HG03064 (cell line): ENCODE data around the gene PROP1.
"Not testable (repeated sequence)": the region's sequence is repeated elsewhere in the genome, so short reads cannot be mapped to it uniquely, and the experiment has no call there.

Experiments used
- ATAC-seq: cut with Tn5 transposase; IDR thresholded peaks from one replicate; pipeline ENCODE4 v1.9.1; 2021; ENCODE audit warnings: low read depth; ENCODE audit not compliant: unreplicated experiment

The PROP1 gene

DNA sequence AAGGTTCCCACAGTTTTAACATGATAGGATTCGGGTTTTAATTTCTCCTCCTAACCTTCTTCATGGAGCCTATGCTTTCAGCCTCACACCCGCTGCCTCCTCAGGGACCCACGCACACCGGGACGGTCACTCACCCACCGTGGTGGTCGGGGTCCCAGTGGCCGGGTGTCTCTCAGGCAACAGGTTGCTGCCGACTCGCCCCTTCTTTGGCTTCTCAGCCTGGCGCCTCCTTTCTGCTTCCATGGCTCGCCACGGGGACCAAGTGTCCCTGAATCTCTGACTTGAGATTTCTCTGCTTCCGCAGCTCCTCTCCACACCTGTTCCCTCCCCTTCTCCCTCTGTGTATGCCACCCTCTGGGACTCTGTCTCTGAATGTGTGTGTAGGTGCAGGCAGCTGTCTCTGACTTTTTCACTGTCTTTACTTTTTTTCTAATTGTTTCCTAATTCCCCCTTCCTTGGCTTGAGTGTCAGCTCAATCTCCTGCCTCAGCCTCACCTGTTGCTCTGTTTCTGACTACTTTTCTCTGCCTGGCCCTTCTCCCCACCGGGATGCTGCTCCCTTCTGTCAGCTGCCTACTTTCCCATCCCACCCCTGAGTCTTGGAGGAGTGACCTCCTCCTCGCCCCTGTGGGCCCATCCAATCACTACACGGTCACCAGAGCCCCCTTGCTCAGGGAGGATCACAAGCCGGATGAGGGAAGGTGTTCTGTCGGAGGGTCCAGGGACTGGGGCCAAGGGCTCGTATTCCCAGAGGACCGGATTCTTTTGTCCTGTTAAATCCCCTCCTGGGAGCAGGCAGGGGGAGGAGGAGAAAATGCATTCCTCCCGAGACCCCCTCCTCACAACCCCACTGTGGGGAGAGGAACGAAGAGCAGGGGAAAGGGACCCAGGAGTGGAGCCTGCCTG is at the start of gene PROP1:
Gene PROP1, minus strand, starts transcription at position 552 of the 905 bp plus-strand sequence. Its CDS starts 309 bp downstream, at position 243.
- ATAC-seq = no peak

GRCh38 chr5:178019379-178020030 is 23.5 kb upstream of the PROP1 start:
- ATAC-seq = not testable (repeated sequence)

DNA sequence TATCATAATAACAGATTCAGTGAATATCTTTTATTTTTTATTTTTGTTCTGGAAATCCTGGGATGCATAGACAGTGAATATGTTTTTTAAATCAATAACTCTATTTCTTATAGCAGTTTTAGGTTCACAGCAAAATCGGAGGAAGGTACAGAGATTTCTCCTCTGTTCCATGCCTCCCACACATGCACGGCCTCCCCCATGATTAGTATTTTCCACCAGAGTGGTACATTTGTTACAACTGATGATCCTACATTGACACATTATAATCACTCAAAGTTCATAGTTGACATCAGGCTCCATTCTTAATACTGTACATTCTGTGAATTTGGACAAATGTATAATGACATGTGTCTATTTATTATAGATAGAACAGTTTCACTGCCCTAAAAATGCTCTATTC is 16.7 kb upstream of the PROP1 start:
- not testable (repeated sequence) for ATAC-seq

DNA sequence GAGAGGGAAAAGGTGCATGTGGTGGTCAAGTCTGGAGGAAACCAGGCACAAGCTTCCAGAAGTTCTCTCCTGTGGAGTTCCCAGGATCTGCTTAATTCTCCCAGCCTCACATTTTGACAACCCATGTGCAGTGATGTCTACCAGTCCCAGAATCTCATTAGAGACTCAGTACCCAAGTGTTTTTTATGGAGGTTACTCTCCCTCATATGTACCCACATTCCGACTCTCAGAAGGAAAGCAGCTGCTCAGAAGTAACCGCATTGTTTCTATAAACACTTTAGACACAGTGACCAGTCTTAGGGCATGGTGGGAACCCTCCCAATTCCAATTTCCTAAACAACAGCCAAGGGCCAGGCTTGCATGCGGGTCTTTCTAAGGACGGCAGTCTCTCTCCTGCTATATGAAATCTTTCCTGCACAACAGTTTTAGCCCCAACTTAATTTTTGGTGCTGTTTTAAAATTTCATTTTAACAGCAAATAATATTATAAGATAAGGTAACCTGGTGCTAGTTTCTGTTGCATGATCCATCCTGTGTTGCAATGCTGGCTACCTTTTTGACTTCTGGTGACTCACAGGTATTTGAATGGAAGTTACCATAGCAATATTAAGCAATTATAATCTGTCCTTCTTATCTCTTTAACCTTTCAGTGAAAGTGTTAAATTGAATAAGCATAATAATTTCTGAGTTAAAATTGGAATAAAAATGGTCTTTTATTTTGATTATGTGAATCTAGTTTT is 15.9 kb upstream of the PROP1 start:
- not testable (repeated sequence) for ATAC-seq

DNA sequence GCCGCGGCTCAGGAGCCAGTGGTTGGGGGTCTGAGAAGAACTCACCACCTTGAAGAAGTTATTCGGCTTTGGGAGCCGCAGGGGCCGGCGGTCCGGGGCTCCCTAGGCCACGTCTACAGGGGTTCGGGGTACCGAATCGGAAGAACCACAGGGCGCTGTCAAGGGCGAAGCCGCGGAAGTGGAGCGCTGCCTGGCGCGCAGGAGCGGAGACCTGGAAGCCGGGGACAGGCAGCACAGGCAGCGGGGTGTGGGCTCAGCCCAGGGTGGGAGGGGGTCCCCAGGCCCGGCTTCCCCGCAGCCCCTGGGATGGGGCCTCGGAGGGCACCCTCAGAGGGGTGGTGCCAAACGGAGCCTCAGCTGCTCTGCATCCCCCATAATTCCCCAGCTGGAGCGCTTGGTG is 11.2 kb upstream of the PROP1 start:
- not testable (repeated sequence) for ATAC-seq

DNA sequence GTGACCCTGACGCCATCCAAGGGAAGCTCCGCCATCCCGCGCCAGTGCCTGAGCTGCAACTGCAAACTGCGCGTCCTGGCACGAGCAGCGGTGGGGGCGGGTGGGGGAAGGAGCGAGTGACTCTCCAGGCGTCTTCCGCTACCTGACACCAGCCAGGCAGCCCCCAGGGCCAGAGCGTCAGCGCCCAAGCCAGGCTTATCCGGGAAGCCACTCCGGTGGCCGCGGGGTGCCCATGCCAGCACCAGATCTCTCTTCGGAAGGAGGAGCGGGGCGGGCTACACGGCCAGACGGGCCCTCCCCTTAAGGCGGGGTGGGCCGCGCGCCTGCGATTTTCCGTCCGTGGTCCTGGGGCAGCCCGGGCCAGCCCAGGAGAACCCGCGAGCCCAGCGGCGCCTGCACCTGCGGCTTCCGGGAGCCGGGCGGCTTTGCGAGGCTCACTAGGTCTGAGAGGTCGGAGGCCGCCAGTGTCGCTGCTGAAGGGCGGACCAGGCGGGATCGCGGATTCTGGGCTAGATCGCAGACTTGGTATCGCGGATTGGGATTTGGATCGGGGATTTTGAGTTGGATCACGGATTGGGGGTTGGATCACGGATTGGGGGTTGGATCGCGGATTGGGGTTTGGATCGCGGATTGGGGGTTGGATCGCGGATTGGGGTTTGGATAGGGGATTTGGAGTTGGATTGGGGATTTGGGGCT is 10.6 kb upstream of the PROP1 start:
- not testable (repeated sequence) for ATAC-seq

GRCh38 chr5:178006181-178006535 is 10.1 kb upstream of the PROP1 start:
- ATAC-seq = not testable (repeated sequence)

- no peak for ATAC-seq
These were observed 1.8 kb upstream of the PROP1 start for GRCh38 chr5:177997846-177998245.

GRCh38 chr5:177997319-177997670 is 1.3 kb upstream of the PROP1 start:
- ATAC-seq = no peak

- no peak for ATAC-seq
These were observed 747 bp upstream of the PROP1 start for GRCh38 chr5:177996660-177997318.

- ATAC-seq = no peak
These were observed 1.4 kb downstream of the PROP1 start for GRCh38 chr5:177994561-177995190.

GRCh38 chr5:177994063-177994462 is 2.0 kb downstream of the PROP1 start:
- ATAC-seq = no peak

DNA sequence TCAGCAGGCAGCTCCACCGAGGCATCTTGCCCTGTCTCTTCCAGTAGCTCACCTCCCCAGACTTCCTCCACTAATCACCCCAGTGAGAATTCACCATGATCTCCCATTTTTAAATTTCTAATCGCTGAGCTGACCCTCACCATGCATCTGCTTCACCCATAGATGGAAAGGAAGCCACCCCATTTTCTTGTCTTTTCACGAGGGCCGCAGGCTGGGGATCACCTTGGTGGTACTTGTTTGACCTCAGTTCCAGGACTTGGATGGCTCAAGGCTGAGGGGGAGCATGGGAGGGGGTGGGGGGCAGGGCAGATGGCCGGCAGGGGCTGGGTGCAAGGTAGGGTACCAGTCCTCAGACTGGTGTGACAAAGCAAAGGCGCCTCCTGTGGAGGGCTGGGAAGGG is 3.6 kb downstream of the PROP1 start:
- no peak for ATAC-seq

DNA sequence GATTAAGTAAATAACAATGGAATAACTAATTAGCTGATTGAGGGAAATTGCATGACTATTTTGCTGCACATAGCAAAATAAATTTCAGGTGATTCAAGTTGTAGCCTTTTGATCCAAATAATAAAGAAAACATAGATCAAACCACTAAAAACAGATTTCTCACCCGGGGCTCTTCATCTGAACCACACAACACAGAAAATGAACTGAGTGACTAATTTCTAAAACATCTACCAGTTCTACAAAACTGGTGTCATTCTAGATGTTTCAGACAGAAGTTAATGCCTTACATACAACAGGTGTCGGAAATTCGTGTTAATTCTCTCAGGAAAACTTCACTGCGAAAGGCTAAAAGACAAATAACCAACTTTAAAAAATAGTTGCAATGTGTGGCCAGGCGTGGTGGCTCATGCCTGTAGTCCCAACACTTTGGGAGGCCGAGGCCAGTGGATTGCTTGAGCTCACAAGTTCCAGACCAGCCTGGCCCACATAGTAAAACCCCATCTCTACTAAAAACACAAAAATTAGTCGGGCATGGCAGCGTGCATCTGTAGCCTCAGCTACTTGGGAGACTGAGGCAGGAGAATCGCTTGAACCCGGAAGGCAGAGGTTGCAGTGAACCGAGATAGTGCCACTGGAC is 6.9 kb downstream of the PROP1 start:
- ATAC-seq = no peak

GRCh38 chr5:177987326-177987725 is 8.7 kb downstream of the PROP1 start:
- no peak for ATAC-seq

GRCh38 chr5:177985430-177986040 is 10.5 kb downstream of the PROP1 start:
- ATAC-seq = no peak

- ATAC-seq = no peak
These were observed 11.3 kb downstream of the PROP1 start for GRCh38 chr5:177984584-177985206.
